ENCODE results near the gene SLC29A3.

SLC29A3 gene

GRCh38 chr10:71394926-71395562, 76.0 kb downstream of the SLC29A3 start:
- DNase-seq, result no peak

DNA sequence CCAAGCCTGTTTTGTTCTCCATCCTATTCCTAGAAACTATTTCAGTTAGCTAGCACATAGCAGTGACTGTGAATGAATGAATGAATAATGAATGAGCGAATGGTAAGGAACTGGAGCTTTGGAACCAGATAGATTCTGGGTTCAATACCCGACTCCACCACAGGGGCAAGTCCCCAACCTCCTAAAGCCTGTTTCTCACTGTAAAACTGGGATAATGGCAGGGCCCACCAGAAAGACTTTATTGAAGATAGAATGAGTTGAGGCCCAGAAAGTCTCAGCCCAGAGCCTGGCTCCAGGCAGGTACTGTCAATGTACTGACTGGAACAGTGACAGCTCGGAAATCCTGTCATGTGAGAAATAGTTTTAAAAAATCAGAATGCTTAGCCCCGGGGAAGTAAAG, 76.6 kb downstream of the SLC29A3 start:
- no peak for DNase-seq

DNA sequence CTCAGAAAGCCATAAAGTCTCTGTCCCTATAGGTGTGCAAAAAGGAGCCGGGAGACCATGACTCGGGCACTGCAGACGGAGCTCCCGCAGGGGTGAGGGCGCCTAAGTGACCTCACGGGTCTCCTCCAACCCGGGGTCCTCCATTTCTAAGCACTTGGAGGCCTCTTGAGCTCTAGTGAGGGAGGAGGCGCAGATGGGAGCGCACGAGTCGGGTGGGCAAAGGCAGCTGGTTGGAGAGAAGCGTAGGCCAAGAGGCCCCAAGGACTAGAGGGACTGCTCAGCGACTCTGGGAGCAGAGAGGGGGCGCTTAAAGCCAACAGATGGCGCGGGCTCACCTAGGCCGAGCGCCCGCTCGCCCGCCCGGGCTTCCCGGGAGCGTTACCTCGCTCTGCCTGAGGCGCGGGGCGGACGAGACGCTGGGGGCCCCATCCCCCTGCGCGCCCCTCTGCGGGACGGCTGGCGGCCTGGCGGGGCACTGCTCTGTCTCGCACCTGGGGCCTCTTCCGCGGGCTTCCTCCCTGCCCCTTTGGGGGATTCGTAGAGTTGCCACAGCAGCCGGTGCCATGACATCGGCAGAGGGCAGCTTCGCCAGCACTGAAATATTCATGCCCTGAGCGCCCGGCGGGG, 77.1 kb downstream of the SLC29A3 start:
- peak; percentile 13 for DNase-seq

GRCh38 chr10:71396711-71397295, 77.7 kb downstream of the SLC29A3 start, which contains the start of gene CDH23:
TSS of gene CDH23 (plus strand) at chr10:71396920. CDS start at chr10:71439832, 42,912 bp downstream.
- DNase-seq, result no peak

GRCh38 chr10:71397296-71398212, 78.5 kb downstream of the SLC29A3 start:
- DNase-seq, result no peak

DNA sequence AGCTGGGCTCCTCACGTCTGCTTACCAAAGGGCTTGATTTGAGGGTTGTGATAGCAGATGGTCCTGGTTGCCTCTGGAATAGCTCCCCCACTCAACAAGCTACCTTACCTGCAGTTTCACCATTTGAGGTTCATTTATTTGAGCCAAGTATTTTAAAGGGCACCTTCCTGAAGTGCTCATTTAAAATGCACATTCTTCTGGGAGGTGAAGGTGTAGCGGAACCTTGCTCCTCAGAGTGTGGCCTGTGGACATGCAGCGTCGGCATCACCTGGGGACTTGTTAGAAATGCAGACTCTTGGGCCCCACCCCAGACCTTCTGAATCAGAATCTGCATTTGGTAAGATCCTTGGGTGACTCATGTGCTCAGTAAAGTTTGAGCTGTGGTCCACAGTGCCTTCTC, 79.9 kb downstream of the SLC29A3 start:
- DNase-seq, result no peak

GRCh38 chr10:71399946-71400345, 80.9 kb downstream of the SLC29A3 start:
- DNase-seq, result no peak

DNA sequence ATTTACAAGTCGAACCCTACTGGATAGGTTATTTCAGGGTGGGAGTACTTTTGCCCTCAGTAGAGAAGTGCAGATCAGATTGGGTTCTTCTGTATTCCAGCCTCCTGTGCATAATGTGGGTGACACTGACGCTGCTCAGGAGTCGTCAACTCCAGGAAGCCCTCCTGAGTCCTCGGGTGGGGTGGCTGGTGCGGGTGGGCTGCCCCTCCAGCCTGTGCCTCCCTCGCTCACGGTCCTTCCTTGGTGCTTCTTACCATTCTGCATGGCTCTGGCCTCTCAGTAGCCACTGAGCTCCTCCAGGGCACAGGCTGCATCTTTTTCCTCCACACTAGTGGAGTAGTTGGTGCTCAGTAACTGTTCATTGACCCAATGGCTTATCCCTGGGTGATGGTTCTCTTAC, 82.0 kb downstream of the SLC29A3 start:
- no peak for DNase-seq

DNA sequence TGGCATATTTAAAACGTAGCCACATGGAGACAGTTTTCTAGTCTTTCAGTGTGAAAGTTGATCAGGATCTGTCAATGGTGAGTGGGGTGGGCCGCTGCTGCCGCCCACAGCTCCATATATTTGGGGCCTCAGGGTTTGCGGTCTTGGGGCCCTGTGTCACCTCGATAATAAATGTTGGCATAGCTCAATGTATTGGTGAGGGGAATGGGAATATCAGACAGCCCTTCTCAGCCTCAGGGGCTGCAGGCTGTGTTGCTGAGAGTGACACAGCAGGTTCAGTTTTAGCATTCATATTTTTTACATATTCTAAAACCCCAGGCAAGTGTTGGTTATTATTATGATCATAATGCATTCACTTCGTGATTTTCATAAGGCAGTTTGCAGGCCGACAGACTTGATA, 82.9 kb downstream of the SLC29A3 start:
- no peak for DNase-seq

DNA sequence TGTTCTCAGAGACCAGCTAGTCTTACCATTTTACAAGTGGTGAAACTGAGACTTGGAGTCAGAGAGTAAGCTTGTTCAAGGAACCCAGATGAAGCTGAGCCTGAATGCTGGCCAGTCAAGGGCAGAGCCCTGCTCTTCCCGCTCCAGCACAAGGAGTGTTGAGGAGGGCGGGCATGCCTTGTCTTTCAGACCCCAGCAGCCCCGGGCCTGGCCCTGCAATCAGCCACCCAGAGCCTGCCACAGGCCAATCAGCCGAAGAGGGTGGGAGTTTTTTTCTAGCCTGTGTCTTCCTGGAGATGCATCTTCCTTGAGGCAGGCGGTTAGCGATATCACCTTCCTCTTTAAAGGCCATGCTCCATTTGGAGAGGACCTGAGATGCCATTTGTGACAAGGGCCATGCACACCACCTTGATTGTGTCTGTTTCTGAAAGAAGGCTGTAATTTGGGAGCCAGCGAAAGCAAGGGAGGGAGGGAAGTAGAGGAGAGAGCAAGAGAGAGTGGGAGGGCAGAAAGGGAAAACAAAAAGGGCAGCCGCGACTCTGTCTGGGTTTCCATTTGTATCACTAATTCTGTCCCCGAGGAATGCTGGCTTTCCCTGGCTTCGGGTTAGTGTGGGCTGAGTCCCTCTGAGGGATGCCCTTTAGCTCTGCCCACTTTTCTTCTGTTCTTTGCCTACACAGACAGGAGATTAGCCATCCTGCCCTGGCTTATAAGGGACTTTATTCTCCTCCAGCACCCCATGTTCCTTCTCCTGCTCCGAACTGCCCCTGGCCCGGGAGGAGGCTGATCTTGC, 85.6 kb downstream of the SLC29A3 start:
- DNase-seq, result no peak

DNA sequence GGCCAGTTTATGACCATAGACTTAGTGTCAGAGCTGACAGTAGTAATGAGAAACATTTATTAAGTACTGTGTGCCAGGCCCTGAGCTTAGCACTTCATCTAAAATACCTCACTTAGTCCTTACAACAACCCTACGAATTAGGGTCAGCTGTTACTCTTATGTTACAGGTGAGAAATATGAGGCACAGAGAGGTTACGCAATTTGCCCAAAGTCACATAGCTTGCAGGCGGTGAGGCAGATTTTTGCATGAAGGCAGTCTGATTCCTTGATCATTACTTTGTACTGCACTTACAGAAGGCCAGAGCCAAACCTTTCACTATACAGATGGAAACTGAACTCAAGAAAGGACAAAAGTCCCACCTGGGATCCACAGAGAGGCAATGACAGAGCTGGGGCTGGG, 87.8 kb downstream of the SLC29A3 start:
- DNase-seq, result no peak

GRCh38 chr10:71408436-71409225, 89.6 kb downstream of the SLC29A3 start:
- DNase-seq, result no peak

- DNase-seq, result no peak
These were observed 90.6 kb downstream of the SLC29A3 start for GRCh38 chr10:71409516-71410104.

Data from fibroblast of skin of back (primary cell).